Globus pallidus (tissue), 1 donor: ENCODE data around the gene SAMHD1.
"Not testable (repeated sequence)": the region's sequence is repeated elsewhere in the genome, so short reads cannot be mapped to it uniquely, and the experiment has no call there.

Experiments used
- DNase-seq: peaks from one replicate; pipeline ENCODE4 v3.0.0-alpha.2; 2015; ENCODE audit warnings: low spot score

SAMHD1 gene

GRCh38 chr20:36956016-36956415 is 4.5 kb upstream of the SAMHD1 start:
- DNase-seq = no peak

GRCh38 chr20:36951979-36952738 is 651 bp upstream of the SAMHD1 start:
- no peak for DNase-seq

- DNase-seq = peak; percentile 21
These were observed 902 bp downstream of the SAMHD1 start for GRCh38 chr20:36950414-36951197.

- DNase-seq = no peak
These were observed 10.1 kb downstream of the SAMHD1 start for GRCh38 chr20:36941401-36941835.

GRCh38 chr20:36937402-36937770 is 14.1 kb downstream of the SAMHD1 start:
- no peak for DNase-seq

GRCh38 chr20:36936761-36937401 is 14.6 kb downstream of the SAMHD1 start:
- DNase-seq = not testable (repeated sequence)

- DNase-seq = no peak
These were observed 15.2 kb downstream of the SAMHD1 start for GRCh38 chr20:36936341-36936740.

- DNase-seq = not testable (repeated sequence)
These were observed 17.9 kb downstream of the SAMHD1 start for GRCh38 chr20:36933571-36933970.

- no peak for DNase-seq
These were observed 18.8 kb downstream of the SAMHD1 start for GRCh38 chr20:36932476-36933426.

GRCh38 chr20:36932067-36932466 is 19.4 kb downstream of the SAMHD1 start:
- not testable (repeated sequence) for DNase-seq

GRCh38 chr20:36929691-36930090 is 21.8 kb downstream of the SAMHD1 start:
- no peak for DNase-seq

- no peak for DNase-seq
These were observed 22.2 kb downstream of the SAMHD1 start for GRCh38 chr20:36929290-36929689.

GRCh38 chr20:36927704-36928103 is 23.8 kb downstream of the SAMHD1 start:
- no peak for DNase-seq

GRCh38 chr20:36926653-36927200 is 24.8 kb downstream of the SAMHD1 start:
- DNase-seq = no peak

- DNase-seq = no peak
These were observed 26.3 kb downstream of the SAMHD1 start for GRCh38 chr20:36925234-36925633.

- DNase-seq = no peak
These were observed 27.1 kb downstream of the SAMHD1 start for GRCh38 chr20:36924167-36925045.

GRCh38 chr20:36920334-36920730 is 31.2 kb downstream of the SAMHD1 start:
- no peak for DNase-seq

GRCh38 chr20:36919715-36920333 is 31.7 kb downstream of the SAMHD1 start:
- peak; percentile 70 for DNase-seq

GRCh38 chr20:36917943-36918342 is 33.6 kb downstream of the SAMHD1 start:
- DNase-seq = no peak

GRCh38 chr20:36917240-36917639 is 34.3 kb downstream of the SAMHD1 start:
- no peak for DNase-seq
